Epithelial cell of esophagus (primary cell): ENCODE results near the gene MRPL10.

ENCODE experiments used
- DNase-seq: peaks from one replicate; pipeline ENCODE4 v3.0.0; 2010; ENCODE audit warnings: low read depth
- H3K4me3 ChIP-seq: 2 replicates; pipeline ENCODE4 v1.5.1; 2011; ENCODE audit warnings: mild to moderate bottlenecking, low read length, control low read depth
- TF ChIP-seq, protein P1 (sequence below): IDR thresholded peaks from 2 replicates; pipeline ENCODE4 v1.5.1; 2011; ENCODE audit warnings: low read depth, mild to moderate bottlenecking, low read length, control low read depth, inconsistent platforms; ENCODE audit not compliant: insufficient read depth; ENCODE audit errors: missing control alignments

Gene MRPL10

DNA sequence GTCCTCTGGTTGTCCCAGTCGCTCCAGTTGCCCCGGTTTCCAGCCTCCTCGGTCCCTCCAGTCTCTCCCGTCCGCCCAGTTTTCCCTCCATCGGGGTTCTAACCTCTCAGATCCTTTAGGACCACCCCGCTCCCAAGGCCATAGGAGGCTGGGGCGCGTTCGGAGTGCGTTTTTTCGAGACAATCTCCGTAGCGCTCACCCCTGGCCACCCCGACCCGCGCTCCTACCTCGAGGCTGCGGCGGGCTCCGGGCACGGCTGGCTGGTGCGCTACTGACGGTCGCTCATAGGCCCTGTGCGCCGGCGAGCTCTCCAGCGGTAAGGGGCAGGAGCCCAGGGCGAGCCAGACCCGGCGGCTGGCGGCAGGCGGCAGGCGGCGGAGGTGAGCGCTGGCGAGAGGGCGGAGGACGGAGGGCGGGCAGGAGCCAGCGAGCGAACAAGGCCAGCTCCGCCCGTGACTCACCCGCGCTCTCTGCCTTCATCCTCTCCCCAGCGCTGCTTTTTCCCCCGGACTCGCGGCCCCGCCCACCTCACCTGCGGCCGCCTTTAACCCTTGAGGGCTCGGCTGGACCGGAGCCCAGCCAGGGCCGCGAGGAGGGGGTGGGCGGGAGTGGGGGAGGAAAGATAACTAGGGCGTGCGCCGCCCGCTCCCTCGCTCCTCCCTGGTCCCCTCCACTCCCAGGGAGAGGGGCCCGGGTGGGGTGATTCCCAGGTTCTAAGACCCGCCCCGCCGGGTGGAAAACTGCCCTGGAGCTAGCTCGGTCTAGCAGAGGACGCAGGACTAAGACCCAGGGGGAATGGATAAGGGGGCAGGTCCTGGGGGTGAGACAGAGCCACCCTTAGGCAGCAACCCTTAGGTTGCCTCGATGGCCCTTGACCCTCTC is 19.6 kb upstream of the MRPL10 start, which contains the start of gene SP6:
SP6 (minus strand) TSS at position 472 of the 882 bp plus-strand sequence. CDS start 2,734 bp downstream, outside the sequence.
- peak within 1 kb of the TSS; percentile 60 for H3K4me3 ChIP-seq
- DNase-seq: peak; percentile 92
- TF ChIP-seq, protein P1, sequence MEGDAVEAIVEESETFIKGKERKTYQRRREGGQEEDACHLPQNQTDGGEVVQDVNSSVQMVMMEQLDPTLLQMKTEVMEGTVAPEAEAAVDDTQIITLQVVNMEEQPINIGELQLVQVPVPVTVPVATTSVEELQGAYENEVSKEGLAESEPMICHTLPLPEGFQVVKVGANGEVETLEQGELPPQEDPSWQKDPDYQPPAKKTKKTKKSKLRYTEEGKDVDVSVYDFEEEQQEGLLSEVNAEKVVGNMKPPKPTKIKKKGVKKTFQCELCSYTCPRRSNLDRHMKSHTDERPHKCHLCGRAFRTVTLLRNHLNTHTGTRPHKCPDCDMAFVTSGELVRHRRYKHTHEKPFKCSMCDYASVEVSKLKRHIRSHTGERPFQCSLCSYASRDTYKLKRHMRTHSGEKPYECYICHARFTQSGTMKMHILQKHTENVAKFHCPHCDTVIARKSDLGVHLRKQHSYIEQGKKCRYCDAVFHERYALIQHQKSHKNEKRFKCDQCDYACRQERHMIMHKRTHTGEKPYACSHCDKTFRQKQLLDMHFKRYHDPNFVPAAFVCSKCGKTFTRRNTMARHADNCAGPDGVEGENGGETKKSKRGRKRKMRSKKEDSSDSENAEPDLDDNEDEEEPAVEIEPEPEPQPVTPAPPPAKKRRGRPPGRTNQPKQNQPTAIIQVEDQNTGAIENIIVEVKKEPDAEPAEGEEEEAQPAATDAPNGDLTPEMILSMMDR: no peak

DNA sequence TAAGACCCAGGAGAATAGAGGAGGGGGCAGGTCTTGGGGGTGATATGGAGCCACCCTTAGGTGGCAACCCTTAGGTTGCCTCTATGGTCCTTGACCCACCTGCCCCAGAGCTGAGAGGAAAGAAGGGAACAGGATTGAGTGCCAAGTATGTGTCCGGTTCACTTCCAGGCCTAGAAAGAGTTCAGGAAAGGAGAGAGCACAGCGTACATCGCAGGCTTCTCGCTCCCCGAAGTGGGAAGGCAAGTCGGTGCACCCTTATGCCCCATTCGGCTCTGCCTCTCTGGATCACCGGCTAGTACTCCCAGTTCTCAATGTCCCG is 19.0 kb upstream of the MRPL10 start:
- no peak for DNase-seq
- TF ChIP-seq, protein P1: no peak
- peak overlapping the region; percentile 60 for H3K4me3 ChIP-seq

DNA sequence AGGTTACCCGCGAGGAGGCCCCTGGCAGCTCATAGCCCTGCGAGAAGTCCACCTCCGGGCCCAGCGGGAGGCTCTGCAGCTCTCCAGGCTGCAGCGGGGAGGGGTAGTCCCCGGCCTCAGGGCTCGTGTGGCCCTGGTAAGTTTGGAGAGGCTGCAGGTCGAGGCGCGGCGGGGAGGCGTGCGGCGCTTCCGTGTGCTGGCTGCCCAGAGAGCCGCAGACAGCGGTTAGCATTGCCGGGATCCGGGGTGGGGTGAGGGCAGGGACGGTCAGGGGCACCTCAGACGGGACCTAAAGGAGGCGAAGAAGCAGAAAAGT is 16.8 kb upstream of the MRPL10 start:
- TF ChIP-seq, protein P1: no peak
- H3K4me3 ChIP-seq: no peak overlapping the region
- DNase-seq: no peak

DNA sequence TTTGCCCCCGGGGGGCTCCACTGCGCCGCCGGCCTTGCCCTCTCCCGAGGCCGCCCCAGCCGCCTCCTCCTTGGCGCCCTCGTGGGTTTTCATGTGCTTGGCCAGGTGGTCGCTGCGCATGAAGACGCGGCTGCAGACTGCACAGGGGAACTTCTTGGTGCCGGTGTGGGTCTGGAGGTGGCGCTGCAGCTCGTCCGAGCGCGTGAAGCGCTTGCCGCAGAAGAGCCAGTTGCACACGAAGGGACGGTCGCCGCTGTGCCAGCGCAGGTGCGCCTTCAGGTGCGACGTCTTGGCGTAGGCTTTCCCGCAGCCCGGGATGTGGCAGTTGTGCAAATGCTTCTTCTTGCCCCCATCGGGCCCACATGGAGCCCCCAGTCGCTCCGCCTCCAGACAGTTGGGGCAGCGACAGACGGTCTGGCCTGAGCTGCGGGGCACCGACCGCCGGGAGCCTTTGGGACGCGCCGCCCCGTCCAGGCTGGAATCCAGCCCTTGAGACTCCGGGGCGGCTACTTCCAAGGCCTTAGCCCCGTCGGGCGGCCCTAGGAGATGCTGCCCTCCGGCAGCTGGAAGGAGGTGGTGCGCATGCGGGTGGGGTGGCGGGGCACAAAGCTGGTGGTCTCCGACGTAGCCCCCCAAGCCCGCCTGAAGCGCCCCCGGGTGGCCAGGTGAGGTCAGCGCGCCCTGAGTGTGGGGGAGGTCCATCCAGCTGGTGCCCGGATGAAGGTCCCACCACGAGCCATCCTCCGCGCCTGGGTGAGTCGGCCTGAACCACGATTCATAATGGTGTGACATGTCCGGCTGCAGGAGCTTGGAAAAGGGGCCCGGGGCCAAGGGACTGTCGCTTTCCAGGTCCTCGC is 16.2 kb upstream of the MRPL10 start:
- TF ChIP-seq, protein P1: peak; percentile 43
- peak overlapping the region; percentile 31 for H3K4me3 ChIP-seq
- DNase-seq: peak; percentile 50

DNA sequence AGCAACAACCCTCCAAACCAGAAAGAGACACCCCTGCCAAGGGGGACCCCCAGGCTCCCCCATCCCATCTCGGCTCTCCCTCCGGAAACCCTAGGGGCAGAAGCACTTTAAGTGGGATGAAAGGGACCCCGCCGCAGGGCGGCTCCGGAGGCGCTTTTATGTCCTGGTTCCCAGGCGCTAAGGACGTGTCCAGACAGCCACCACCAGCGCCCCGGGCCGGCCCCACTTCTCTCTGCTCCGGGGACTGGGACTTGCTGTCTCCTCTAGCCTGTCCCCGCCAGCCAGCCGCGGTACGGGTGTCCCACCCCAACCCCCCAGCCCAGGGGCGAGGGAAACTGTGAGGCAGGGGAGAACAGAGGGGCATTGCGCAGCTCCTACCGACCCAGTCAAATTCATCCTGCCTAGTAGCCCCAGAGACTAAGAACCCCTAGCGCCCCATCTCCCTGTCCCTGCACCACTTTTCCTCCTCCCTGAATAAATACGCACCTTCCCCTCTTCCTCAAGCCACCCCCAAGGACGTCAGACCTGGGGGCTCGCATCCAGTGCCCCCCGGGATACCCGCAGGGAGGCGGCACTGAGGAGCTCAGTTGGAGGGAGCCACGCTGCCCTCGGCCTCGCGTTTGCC is 15.5 kb upstream of the MRPL10 start:
- H3K4me3 ChIP-seq: peak overlapping the region; percentile 31
- TF ChIP-seq, protein P1: no peak
- DNase-seq: peak; percentile 40

DNA sequence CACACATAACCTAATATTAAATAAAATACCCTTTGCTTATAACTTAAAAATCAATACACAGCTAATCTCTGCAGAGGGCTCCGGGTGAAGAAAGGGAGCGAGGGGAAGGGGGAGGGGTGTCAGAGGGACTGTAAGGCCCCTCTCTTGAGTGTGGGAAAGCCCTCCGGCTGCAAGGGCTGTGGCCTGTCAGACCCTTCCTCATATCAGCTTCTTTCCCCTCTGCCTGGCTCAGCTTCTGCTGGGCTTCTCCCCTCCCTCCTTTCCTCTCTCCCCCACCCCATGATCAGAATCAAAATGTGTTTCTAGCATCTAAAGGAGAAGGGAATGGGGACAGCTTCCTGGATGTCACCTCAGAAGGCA is 14.4 kb upstream of the MRPL10 start:
- TF ChIP-seq, protein P1: no peak
- H3K4me3 ChIP-seq: no peak overlapping the region
- DNase-seq: no peak
